GM21529 (cell line): Measurements from ENCODE around the gene CLCA2.

Experiments used
- ATAC-seq: cut with Tn5 transposase; IDR thresholded peaks from one replicate; pipeline ENCODE4 v1.9.1; 2021; ENCODE audit not compliant: unreplicated experiment

CLCA2 gene

GRCh38 chr1:86505564-86505902 lies 81.6 kb downstream of the CLCA2 start:
- ATAC-seq = no peak
